D721Med (cell line): Measurements from ENCODE around the gene MESP2.

Experiments
- DNase-seq: peaks from one replicate; pipeline ENCODE4 v3.0.0; 2011; ENCODE audit warnings: low spot score; ENCODE audit not compliant: insufficient read length
- FAIRE-seq: peaks from 2 replicates; lab custom pipeline; 2011; peaks lifted over from hg19 to GRCh38; lab: Jason Lieb, UNC
- TF ChIP-seq, protein P1 (sequence below): IDR thresholded peaks from 2 replicates; pipeline ENCODE4 v1.5.1; 2012; ENCODE audit warnings: mild to moderate bottlenecking, control low read depth; ENCODE audit not compliant: insufficient read depth; ENCODE audit errors: missing control alignments

Gene MESP2

GRCh38 chr15:89749526-89749925 lies 26.6 kb upstream of the MESP2 start:
- TF ChIP-seq, protein P1, sequence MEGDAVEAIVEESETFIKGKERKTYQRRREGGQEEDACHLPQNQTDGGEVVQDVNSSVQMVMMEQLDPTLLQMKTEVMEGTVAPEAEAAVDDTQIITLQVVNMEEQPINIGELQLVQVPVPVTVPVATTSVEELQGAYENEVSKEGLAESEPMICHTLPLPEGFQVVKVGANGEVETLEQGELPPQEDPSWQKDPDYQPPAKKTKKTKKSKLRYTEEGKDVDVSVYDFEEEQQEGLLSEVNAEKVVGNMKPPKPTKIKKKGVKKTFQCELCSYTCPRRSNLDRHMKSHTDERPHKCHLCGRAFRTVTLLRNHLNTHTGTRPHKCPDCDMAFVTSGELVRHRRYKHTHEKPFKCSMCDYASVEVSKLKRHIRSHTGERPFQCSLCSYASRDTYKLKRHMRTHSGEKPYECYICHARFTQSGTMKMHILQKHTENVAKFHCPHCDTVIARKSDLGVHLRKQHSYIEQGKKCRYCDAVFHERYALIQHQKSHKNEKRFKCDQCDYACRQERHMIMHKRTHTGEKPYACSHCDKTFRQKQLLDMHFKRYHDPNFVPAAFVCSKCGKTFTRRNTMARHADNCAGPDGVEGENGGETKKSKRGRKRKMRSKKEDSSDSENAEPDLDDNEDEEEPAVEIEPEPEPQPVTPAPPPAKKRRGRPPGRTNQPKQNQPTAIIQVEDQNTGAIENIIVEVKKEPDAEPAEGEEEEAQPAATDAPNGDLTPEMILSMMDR, result no peak
- FAIRE-seq (no peak), DNase-seq (no peak)

GRCh38 chr15:89749951-89750559 lies 26.1 kb upstream of the MESP2 start:
- no peak for FAIRE-seq
- TF ChIP-seq, protein P1, result no peak
- no peak for DNase-seq

- FAIRE-seq, result no peak
- DNase-seq, result peak; percentile 97
- TF ChIP-seq, protein P1, result peak; percentile 46
These were observed 25.3 kb upstream of the MESP2 start, which contains the start of gene MESP1 for GRCh38 chr15:89750560-89751542. TSS of gene MESP1 (minus strand) at chr15:89751249. CDS start at chr15:89751231, 18 bp downstream.

DNA sequence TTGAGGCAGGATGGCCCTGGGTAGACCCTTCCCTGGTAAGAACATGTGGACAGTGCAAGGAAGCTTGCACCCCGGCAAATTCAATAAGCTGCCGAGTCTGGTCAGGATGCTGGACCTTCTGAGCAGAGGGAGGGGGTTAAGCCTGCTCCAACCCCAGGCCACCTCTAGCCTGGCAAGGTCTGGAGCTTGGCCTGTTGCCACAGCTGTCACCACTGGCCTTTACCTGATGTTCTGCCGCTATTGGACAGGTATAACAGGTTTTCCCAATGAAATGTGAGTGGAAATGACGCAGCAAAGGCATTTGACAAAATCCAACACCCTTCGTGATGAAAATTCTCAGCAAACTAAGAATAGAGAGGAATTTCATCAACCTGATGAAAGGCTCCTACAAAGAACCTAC lies 24.4 kb upstream of the MESP2 start:
- TF ChIP-seq, protein P1, result no peak
- DNase-seq, result no peak
- no peak for FAIRE-seq

- FAIRE-seq (no peak), DNase-seq (no peak)
- TF ChIP-seq, protein P1, result no peak
These were observed 22.3 kb upstream of the MESP2 start for GRCh38 chr15:89753855-89754254.

- TF ChIP-seq, protein P1, result no peak
- DNase-seq (no peak), FAIRE-seq (no peak)
These were observed 21.6 kb upstream of the MESP2 start for GRCh38 chr15:89754361-89755154.
